ENCODE measurements around the gene ZNF777. TPM values are rescaled to one million over a fixed set of nuclear protein-coding genes. Genes with fewer than 3 reads are reported as not detected.
"Not testable (repeated sequence)": the region's sequence is repeated elsewhere in the genome, so short reads cannot be mapped to it uniquely, and the experiment has no call there.

ZNF777 gene
- total RNA-seq, 2 experiments from 2014 or later: 14.9 to 15.1 TPM

DNA sequence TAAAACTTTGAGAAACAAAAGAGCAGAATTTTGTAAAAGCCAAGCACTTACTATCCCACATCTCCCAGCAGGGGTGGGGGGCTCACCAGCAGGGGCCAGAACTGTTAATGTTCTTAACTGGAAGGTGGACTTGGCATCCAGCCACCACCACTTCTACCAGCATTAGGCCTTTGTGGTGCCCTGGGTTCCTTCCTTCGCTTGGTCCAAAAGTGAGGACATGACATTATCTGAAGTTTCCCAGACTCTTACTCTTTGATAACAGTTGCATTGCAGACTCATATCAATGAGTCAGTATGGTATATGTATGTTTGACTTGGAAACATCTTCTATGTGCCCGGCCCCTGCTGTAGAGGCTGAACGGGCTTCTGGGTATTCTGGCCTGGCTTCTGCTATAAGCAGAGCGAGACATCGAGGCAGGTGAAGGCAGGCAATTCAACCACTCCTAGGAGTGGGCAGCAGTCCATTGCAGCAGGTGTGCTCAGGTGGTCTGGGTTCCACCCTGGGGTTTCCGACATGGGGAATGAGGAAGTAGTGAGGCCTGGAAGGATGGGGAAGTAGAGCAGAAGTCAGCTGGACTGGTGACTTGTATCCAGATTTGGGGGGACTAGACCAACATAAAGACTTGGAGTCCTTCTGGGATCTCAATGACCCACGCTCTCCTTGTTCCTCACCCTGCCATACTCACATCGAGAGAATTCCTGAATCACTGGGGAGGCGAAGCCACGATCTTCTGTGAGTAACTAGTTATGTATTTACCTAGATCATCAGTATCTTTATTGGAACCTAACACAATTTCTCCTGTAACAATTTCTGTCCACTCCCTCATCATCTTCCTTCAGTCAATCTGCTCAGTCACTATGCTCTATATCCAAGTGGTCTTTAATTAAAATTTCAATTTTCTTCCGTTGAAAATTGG, 4.1 kb downstream of the ZNF777 start:
- H3K4me3 Mint-ChIP-seq: no peak overlapping the region
- peak overlapping the region; percentile 15 for H3K27ac Mint-ChIP-seq
- no peaks in the 10 kb centered on the region for H3K9me3 Mint-ChIP-seq
- peaks cover 21% of the 10 kb centered on the region for H3K36me3 Mint-ChIP-seq (ENCODE audit: low read depth)
- no peaks in the 10 kb centered on the region for H3K27me3 Mint-ChIP-seq
- peak; percentile 3 for DNase-seq
- CTCF ChIA-PET: no interaction called here
- peaks cover 28% of the 10 kb centered on the region for H3K4me1 Mint-ChIP-seq
- POLR2A ChIA-PET: no interaction called here

GRCh38 chr7:149455175-149455950, 5.5 kb downstream of the ZNF777 start:
- ChIA-PET CTCF (interaction anchor here (1.2 kb wide), 1 partner anchor 44 kb away, joined by 4 read pairs; no protein-coding TSS in a partner anchor), POLR2A (interaction anchor here (0.7 kb wide), 1 partner anchor 25 kb away, joined by 3 read pairs; no protein-coding TSS in a partner anchor)
- H3K27ac Mint-ChIP-seq: no peak overlapping the region

GRCh38 chr7:149454750-149455149, 6.1 kb downstream of the ZNF777 start:
- Mint-ChIP-seq H3K4me3 (no peak overlapping the region), H3K4me1 (peaks cover 22% of the 10 kb centered on the region), H3K27ac (no peak overlapping the region), H3K27me3 (no peaks in the 10 kb centered on the region), H3K9me3 (no peaks in the 10 kb centered on the region), H3K36me3 (ENCODE audit: low read depth) (peaks cover 32% of the 10 kb centered on the region)
- POLR2A ChIA-PET: no interaction called here
- DNase-seq: no peak
- CTCF ChIA-PET: interaction anchor here (1.2 kb wide), 1 partner anchor 44 kb away, joined by 4 read pairs; no protein-coding TSS in a partner anchor

More at GRCh38 chr7:149455175-149455950, 5.5 kb downstream of the ZNF777 start:
- Mint-ChIP-seq H3K4me3 (no peak overlapping the region), H3K27me3 (no peaks in the 10 kb centered on the region), H3K9me3 (no peaks in the 10 kb centered on the region), H3K4me1 (peaks cover 22% of the 10 kb centered on the region), H3K36me3 (ENCODE audit: low read depth) (peaks cover 28% of the 10 kb centered on the region)
- DNase-seq: peak; percentile 2

GRCh38 chr7:149454006-149454405, 6.9 kb downstream of the ZNF777 start:
- ChIA-PET CTCF (interaction anchor here (0.7 to 1.2 kb wide), 2 partner anchors 11 to 45 kb away, joined by 3 to 4 read pairs; no protein-coding TSS in a partner anchor), POLR2A (no interaction called here)
- Mint-ChIP-seq H3K36me3 (ENCODE audit: low read depth) (peaks cover 39% of the 10 kb centered on the region), H3K9me3 (no peaks in the 10 kb centered on the region), H3K4me1 (peaks cover 20% of the 10 kb centered on the region), H3K4me3 (no peak overlapping the region), H3K27ac (no peak overlapping the region), H3K27me3 (no peaks in the 10 kb centered on the region)
- DNase-seq: no peak

GRCh38 chr7:149450821-149451220, 10.0 kb downstream of the ZNF777 start:
- CTCF ChIA-PET: no interaction called here
- Mint-ChIP-seq H3K27ac (no peak overlapping the region), H3K4me3 (no peak overlapping the region), H3K36me3 (ENCODE audit: low read depth) (peaks cover 52% of the 10 kb centered on the region), H3K4me1 (peaks cover 5% of the 10 kb centered on the region), H3K27me3 (no peaks in the 10 kb centered on the region), H3K9me3 (no peaks in the 10 kb centered on the region)
- POLR2A ChIA-PET: no interaction called here
- DNase-seq: no peak

DNA sequence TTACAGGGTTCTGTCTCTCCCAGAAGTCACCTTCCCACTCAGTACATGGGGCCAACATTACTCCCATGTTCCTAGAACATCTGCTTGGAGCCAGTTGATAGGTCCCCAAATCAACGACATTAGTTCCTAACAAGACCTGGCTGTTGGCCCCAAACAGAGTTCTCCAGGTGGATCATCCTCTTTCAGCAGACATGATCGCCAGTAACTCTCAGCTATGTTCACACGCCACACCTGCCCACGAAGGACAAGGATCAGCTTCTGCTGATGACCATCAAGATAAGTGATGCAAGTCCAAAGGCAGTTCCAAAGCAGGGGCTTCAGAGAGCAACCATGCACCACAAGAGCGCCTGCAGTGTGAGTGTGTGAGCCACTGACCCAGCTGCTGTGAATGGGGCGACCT, 11.0 kb downstream of the ZNF777 start:
- CTCF ChIA-PET: no interaction called here
- Mint-ChIP-seq H3K27ac (no peak overlapping the region), H3K9me3 (no peaks in the 10 kb centered on the region), H3K27me3 (no peaks in the 10 kb centered on the region), H3K36me3 (ENCODE audit: low read depth) (peaks cover 55% of the 10 kb centered on the region), H3K4me1 (peaks cover 5% of the 10 kb centered on the region), H3K4me3 (no peak overlapping the region)
- no peak for DNase-seq
- POLR2A ChIA-PET: no interaction called here

- ChIA-PET CTCF (no interaction called here), POLR2A (no interaction called here)
- peaks cover 55% of the 10 kb centered on the region for H3K36me3 Mint-ChIP-seq (ENCODE audit: low read depth)
- no peak for DNase-seq
- no peaks in the 10 kb centered on the region for H3K9me3 Mint-ChIP-seq
- peaks cover 5% of the 10 kb centered on the region for H3K4me1 Mint-ChIP-seq
- no peaks in the 10 kb centered on the region for H3K27me3 Mint-ChIP-seq
- no peak overlapping the region for H3K4me3 Mint-ChIP-seq
- H3K27ac Mint-ChIP-seq: no peak overlapping the region
These were observed 11.9 kb downstream of the ZNF777 start for GRCh38 chr7:149448961-149449360.

DNA sequence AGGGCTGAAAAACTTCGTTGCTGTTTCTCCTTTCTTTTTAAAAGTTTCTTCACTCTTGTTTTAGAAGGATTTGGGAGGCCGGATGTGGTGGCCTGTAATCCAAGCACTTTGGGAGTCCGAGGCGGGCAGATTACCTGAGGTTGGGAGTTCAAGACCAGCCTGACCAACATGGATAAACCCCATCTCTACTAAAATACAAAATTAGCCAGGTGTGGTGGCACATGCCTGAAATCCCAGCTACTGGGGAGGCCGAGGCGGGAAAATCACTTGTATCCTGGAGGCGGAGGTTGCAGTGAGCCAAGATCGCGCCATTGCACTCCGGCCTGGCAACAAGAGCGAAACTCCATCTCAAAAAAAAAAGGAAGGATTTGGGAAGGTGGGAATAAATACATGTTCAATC, 14.8 kb downstream of the ZNF777 start:
- H3K4me1 Mint-ChIP-seq, H3K27me3 Mint-ChIP-seq, H3K4me3 Mint-ChIP-seq, DNase-seq, H3K27ac Mint-ChIP-seq, H3K9me3 Mint-ChIP-seq, POLR2A ChIA-PET: not testable (repeated sequence)
- CTCF ChIA-PET: interaction anchor here (0.6 kb wide), 1 partner anchor 305 kb away, joined by 3 read pairs; no protein-coding TSS in a partner anchor
- peaks cover 47% of the 10 kb centered on the region for H3K36me3 Mint-ChIP-seq (ENCODE audit: low read depth)

DNA sequence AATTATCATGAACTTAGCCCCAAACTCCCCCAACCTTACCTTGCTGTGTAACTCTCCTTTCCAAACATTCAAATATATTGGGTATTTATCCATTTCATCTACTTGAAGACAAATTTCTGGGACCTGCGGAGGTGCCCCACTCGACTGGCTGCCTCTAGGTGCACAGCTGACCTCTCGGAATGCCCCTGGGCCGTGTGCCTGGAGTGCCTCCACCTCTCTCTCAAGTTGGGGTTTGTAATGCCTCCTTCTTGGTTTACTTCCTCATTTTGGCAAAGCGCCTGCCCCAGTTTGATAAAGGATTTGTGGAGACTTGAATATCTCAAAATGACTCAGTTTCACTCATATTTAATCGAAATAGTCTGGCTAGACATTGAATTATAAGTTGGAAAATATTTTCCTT, 16.6 kb downstream of the ZNF777 start:
- peaks cover 15% of the 10 kb centered on the region for H3K4me1 Mint-ChIP-seq
- no peak overlapping the region for H3K27ac Mint-ChIP-seq
- no peak for DNase-seq
- no peaks in the 10 kb centered on the region for H3K27me3 Mint-ChIP-seq
- peaks cover 35% of the 10 kb centered on the region for H3K36me3 Mint-ChIP-seq (ENCODE audit: low read depth)
- ChIA-PET CTCF (no interaction called here), POLR2A (no interaction called here)
- H3K9me3 Mint-ChIP-seq: no peaks in the 10 kb centered on the region
- H3K4me3 Mint-ChIP-seq: no peak overlapping the region

DNA sequence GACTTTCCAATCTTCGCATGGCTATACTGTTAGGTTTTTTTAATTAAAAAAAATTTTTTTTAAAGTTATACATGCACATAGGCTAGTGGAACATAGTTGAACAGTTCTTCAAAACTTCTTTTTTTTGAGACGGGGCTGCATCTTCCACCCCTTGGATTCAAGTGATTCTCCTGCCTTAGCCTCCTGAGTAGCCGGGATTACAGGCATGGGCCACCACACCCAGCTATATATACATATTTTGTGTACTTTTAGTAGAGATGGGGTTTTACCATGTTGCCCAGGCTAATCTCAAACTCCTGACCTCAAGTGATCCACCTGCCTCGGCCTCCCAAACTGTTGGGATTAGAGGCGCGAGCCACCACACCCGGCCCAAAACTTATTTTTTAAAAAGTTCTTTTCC, 17.3 kb downstream of the ZNF777 start:
- Mint-ChIP-seq H3K27ac (no peak overlapping the region), H3K4me3 (no peak overlapping the region), H3K4me1 (peaks cover 22% of the 10 kb centered on the region), H3K36me3 (ENCODE audit: low read depth) (peaks cover 34% of the 10 kb centered on the region), H3K9me3 (no peaks in the 10 kb centered on the region), H3K27me3 (no peaks in the 10 kb centered on the region)
- no peak for DNase-seq
- ChIA-PET CTCF (interaction anchor here (1.4 kb wide), 1 partner anchor 17 kb away, joined by 3 read pairs; the partner anchor contains the start of gene ZNF777), POLR2A (no interaction called here)

DNA sequence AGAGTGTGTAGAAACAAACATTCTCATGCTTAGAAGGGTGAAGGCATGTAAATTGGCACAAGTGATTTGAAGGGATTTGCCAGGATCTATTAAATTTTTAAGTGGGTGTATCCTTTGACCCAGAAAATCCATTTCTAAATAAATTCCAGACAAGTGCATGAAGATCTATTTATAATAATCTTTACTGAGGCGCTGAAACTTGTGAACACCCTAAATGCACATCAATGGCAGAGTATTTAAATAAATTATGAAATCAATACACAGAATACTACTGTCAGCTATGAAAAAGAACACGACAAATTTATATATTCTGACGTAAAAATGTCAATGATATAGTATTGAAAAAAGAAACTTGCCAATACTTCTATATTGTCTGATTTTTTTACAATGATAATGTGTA, 17.9 kb downstream of the ZNF777 start:
- Mint-ChIP-seq H3K36me3 (ENCODE audit: low read depth) (peaks cover 34% of the 10 kb centered on the region), H3K4me1 (peaks cover 22% of the 10 kb centered on the region), H3K27me3 (no peaks in the 10 kb centered on the region), H3K9me3 (no peaks in the 10 kb centered on the region), H3K27ac (no peak overlapping the region), H3K4me3 (no peak overlapping the region)
- CTCF ChIA-PET: interaction anchor here (1.0 to 1.4 kb wide), 2 partner anchors 18 to 20 kb away, joined by 3 read pairs; partner anchors contain the start of gene ZNF777
- POLR2A ChIA-PET: no interaction called here
- DNase-seq: no peak

GRCh38 chr7:149440222-149440621, 20.6 kb downstream of the ZNF777 start:
- Mint-ChIP-seq H3K4me1 (peaks cover 22% of the 10 kb centered on the region), H3K9me3 (no peaks in the 10 kb centered on the region), H3K4me3 (no peak overlapping the region), H3K27me3 (no peaks in the 10 kb centered on the region), H3K27ac (peak overlapping the region; percentile 37), H3K36me3 (ENCODE audit: low read depth) (peaks cover 17% of the 10 kb centered on the region)
- CTCF ChIA-PET: interaction anchor here (1.4 to 4.0 kb wide), 2 partner anchors 10 to 17 kb away, joined by 4 to 19 read pairs; no protein-coding TSS in a partner anchor
- DNase-seq: no peak
- POLR2A ChIA-PET: no interaction called here

- no peak for DNase-seq
- POLR2A ChIA-PET: no interaction called here
- no peak overlapping the region for H3K4me3 Mint-ChIP-seq
- H3K4me1 Mint-ChIP-seq: peaks cover 22% of the 10 kb centered on the region
- CTCF ChIA-PET: interaction anchor here (1.5 kb wide), 1 partner anchor 13 kb away, joined by 4 read pairs; no protein-coding TSS in a partner anchor
- peaks cover 35% of the 10 kb centered on the region for H3K36me3 Mint-ChIP-seq (ENCODE audit: low read depth)
- H3K27me3 Mint-ChIP-seq: no peaks in the 10 kb centered on the region
- no peaks in the 10 kb centered on the region for H3K9me3 Mint-ChIP-seq
- no peak overlapping the region for H3K27ac Mint-ChIP-seq
These were observed 24.5 kb downstream of the ZNF777 start for GRCh38 chr7:149436358-149436757.
